Lung microvascular endothelial cell (primary cell): ENCODE results near the gene ARID3B. TPM values are rescaled to one million over a fixed set of nuclear protein-coding genes. Genes with fewer than 3 reads are reported as not detected.
A peak's percentile ranks its signal among the peaks of the same experiment; 100 is the strongest.
"Not testable (repeated sequence)": the region's sequence is repeated elsewhere in the genome, so short reads cannot be mapped to it uniquely, and the experiment has no call there.

ENCODE experiments used
- DNase-seq, 2 donors: peaks; one replicate each; pipeline versions ENCODE4 v3.0.0 to v3.0.0-alpha.2; 2010; ENCODE audit warnings: low read depth in 2 of 2
- total RNA-seq: library from RNA; depleted of rRNA; stranded (reverse); fragments of >200 nt; gene quantifications from 2 replicates; pipeline ENCODE4 v1.2.1, GENCODE V29; 2014

ARID3B gene
- total RNA-seq, 1 donor from 2014 or later: 2.8 TPM

DNA sequence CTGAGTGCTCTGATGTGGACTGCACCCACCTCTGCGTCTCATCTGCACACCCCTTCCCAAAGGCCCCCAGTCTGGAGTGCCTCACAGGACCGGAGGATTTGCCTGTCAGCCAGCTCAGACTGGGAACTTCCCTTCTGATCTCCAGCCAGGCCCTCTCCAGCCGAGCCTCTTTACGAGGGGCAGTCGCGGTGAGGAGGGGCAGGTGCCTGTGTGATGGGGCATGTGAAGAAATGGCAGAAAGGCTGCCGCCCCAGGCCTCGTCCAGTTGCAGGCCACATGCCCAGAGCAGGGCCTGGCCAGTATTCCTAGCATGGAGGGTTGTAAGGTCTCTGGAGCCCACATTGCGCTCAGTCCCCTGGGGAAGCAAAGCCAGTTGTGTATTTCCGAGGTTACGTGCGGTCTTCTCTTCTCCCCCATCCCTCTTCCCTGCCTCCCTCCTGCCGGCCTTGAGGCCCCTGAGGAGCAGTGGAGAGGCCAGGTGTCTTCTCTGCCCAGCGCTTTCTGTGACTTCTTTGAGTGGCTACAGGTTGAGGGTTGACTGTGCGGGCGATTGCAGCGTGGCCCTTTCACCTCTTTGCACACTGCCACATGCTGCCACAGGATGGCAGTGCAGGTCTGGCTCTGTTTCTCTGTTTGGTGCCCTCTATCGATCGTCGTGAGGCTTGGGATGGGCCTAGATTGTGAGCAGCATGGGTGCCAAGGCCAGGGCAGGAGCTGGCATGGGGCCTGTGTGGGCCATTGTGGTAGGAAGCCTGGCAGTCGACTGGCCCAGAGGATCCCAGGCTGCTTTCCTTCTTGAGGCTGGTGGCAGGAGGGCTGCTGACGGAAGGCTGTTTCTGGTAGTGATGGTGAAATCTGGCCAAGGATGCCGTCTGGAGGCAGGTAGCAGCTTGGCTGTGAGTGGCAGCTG is 79.9 kb downstream of the ARID3B start:
- peak; percentile 81 to 89 for DNase-seq

DNA sequence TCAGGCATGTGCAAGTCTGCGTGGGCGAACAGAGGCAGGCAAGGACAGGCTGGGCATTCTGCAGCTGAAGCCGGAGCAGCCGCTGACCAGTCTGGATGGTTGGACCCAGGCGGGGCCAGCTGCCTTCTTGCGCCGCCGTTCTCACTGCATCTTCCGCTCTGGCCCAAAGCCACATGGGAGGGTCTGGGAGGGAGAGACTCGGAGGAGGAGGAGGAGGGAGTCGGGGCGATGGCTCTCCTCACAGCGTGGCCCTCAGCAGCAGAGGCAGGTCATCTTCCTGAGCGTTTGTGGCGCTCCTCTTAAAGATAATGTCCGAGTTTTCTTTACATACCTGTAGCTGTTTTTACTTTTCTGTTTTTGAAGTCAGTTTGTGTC is 80.5 kb downstream of the ARID3B start:
- DNase-seq: no peak

DNA sequence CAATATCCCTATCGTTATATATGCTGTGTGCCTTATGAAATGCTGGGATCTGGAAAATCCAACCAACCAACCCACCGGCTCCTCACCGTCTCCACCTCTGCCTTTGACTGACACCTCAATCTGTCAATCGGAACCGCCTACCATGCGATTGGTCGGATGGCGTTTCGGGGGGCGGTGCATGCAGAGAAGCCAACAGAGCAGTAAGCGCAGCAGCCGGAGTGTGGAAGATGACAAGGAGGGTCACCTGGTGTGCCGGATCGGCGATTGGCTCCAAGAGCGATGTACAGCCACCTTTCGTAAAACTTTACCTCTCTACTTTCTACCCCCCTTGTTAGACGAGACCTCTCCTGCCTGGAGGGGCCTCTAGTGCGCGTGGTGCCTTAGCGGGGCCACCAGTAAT is 80.9 kb downstream of the ARID3B start:
- DNase-seq: no peak

DNA sequence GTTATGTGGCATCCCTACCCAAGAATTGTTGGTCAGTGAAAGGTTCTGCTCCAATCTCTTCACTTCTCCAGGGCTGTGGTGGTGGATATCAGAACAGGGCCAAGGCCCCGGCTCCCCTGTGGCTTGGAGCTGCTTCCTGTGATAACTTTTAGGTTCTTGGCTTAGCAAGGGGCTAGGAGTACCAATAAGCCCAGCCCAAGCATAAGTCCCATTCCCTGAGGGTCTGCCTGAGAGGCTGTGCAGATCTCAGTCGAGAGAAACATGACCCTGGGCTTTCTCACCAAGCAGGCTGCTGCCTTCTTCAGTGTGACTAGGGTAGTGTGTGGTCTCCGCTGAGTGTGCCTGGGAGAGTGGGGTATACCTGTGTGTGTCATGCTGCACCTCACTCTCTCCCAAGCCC is 81.7 kb downstream of the ARID3B start:
- DNase-seq: no peak

DNA sequence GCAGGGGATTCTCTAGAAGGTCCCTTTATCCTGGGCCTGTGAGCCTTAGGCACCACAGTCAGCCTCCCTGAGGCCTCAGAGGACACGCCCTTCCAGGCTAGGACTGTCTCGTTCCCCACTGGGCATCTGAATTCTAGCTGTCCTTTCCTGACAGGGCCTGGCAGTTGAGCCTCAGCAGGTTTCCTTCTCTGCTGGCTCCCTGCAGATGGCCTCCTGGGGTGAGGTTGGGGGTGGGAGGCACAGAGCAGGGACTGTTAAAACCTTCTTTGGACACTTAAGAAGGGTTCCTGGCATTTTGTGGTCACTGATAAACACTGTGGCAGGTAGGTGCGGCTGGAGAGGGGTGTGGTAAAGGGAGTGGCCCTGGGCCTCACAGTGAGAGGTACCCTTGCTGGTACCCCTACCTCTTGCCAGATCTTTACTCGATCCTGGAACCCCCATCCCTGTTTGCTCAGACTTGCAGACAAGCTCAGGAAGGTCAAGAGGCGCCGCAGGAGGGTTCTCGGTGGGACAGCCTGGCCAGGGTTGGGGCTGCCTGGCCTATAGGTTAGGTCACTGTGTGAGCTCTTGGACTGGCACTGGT is 83.1 kb downstream of the ARID3B start:
- DNase-seq: no peak

DNA sequence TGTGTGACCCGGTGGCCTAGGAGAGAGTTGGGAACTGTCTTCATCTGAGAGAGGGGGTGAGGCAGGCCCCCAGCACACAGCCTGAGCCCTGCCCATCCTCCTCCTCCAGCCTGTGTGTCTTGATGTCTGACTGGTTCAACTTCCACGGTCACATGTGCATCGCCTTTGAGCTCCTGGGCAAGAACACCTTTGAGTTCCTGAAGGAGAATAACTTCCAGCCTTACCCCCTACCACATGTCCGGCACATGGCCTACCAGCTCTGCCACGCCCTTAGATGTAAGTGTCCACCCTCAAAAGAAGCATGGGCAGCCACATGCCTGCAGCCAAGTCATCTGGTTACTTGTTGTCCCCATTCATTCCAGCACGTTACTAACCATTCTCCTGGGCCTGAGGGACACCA is 84.7 kb downstream of the ARID3B start:
- DNase-seq: no peak

DNA sequence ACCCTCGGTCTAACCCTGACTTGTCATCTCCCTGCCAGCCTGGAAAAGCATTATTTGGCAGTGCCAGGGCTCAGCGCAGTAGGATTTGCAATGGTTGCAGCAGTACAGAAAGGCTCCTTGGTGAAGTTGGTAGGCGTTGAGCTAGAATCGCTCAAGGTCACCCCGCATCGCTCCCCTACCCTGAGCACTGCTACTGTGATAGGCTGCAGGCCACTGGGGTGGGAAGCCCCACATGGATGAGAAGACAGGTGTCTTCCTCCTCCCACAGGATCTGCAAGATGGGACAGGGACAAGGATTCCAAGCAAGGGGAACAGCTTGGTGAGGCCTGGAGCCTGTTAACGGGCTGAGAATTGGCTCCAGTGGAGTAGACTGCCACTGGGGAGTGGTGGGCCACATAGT is 85.3 kb downstream of the ARID3B start:
- DNase-seq: no peak

DNA sequence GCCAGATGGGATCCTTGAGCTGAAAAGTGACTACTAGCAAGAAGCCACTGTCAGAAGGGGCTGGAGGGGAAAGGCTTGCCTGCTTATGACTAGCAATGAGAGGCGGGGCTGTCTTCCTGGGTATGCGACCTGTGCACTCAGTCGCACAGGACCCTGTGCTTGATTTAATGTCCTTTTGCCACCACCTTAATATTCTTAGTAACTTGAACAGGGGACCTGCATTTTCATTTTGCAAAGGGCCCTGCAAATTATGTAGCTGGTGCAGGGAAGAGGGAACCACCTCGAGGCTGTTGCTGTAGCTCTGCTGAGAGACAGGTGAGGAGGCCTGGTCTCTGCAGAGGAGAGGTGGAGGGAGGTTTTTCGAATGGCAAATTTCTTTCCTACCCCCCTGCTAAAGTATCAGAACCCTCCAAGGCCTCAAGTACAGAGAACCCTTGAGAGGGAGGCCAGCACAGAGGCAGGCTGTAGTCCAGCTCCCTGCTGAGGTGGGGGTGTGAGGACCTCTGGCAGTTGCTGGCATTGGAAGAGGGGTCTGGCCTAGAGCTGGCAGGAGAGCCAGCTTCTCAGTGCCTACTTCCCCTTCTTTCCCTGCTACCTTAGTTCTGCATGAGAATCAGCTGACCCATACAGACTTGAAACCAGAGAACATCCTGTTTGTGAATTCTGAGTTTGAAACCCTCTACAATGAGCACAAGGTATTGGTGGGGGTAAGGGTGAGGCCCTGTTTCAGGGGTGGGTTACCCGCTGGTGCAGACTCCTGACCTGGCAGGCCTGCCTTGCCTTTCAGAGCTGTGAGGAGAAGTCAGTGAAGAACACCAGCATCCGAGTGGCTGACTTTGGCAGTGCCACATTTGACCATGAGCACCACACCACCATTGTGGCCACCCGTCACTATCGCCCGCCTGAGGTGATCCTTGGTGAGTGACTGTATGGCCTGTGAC is 86.0 kb downstream of the ARID3B start:
- no peak for DNase-seq

DNA sequence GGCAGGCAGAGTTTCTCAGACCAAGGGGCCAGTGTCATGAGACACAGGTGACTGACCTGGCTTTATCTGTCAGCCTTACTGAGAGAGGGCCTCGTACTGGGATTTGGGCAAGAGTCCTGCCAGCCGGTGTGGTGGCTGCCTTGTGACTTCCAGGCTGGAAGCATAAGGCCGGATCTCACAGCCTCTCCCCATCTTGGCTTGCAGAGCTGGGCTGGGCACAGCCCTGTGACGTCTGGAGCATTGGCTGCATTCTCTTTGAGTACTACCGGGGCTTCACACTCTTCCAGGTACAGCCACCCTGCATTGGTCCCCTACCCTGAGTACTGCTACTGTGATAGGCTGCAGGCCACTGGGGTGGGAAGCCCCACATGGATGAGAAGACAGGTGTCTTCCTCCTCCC is 86.7 kb downstream of the ARID3B start:
- DNase-seq: no peak

DNA sequence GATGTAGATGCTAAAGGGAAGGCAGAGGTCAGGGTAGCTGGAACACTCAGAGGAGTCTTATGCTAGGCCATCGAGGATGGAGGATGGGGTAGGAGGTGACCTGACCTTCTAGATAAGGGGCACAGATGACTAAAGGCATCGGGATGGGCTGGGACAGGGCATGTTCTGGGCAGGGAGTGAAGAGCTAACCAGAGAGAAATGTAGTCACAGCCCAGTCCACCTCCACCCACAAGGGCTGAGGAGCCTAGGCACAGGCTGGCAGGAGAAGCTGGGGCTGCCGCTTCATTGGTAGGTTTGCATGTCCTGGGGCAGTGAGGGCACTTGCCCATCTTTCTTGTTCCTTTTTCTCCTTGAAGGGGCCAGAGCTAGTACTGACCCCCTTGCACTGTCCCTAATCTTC is 87.2 kb downstream of the ARID3B start:
- no peak for DNase-seq

DNA sequence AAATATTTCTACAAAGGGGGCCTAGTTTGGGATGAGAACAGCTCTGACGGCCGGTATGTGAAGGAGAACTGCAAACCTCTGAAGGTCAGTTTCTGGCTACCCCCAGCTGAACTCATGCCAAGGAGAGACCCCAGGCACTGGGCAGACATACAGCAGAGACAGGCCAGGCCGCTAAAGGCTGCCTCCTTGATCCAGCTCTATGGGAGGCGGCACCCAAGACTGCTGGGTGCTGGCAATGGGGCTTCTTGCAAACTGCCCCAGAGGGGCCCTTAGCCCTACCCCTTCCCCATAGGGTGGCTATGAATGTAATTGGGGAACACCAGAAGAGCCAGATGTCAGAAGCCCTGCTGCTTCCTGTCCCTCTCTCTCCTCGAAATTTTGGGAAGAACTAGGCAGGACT is 87.9 kb downstream of the ARID3B start:
- DNase-seq: no peak

DNA sequence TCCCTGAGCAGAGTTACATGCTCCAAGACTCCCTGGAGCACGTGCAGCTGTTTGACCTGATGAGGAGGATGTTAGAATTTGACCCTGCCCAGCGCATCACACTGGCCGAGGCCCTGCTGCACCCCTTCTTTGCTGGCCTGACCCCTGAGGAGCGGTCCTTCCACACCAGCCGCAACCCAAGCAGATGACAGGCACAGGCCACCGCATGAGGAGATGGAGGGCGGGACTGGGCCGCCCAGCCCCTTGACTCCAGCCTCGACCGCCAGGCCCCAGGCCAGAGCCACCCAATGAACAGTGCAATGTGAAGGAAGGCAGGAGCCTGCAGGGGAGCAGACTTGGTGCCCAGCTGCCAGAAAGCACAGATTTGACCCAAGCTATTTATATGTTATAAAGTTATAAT is 88.7 kb downstream of the ARID3B start:
- DNase-seq: not testable (repeated sequence)

DNA sequence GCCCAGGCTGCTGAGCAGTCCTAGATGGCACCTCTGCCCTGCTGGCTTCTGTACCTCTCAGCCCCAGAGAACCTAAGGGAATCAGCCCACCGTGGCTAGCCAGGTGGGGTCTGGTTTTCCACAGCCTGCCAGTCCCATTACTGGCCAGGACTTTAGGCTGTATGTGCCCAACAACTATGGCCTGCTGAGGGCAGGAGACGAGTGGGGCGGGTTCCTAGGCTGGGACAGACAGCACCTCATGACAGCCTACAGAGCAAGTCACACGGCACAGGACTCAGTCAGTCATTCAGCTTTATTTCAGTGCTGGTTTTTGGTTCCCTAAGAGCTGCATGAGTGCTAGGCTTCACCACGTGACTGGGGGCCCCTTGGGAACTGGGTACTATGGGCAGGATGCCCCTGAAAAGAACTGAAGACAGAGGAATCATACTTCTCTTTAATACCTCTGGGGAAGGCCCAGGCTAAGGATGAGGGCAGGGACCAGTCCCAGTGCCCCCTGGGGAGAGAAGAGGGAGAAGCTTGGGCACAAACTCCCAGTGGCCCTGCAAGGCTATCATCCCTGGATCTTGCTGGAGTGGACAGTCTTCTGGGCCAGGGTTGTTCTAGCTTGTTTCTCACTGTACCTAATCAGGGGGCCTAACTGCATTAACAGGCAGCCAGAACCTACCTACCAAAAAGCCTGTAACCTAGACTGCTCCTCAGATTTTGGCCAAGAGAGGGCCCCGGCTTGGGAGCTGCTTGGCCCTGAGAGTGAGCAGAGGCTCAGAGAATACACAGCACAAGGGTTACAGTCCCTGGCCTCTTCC is 89.5 kb downstream of the ARID3B start:
- no peak for DNase-seq

DNA sequence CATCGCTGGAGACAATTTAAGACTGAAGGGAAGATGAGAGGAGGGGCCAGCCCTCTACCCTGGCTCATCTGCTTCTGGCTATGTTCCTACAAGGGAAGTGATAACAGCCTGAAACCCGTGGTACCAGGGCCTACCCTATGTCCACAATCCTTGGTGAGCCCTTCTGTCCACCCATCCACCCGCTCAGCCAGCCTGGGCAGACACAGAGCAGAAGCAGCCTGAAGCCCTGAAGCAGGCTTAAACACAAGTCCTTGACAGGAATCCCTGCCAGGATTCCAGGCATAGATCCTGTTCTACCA is 90.0 kb downstream of the ARID3B start:
- DNase-seq: no peak

DNA sequence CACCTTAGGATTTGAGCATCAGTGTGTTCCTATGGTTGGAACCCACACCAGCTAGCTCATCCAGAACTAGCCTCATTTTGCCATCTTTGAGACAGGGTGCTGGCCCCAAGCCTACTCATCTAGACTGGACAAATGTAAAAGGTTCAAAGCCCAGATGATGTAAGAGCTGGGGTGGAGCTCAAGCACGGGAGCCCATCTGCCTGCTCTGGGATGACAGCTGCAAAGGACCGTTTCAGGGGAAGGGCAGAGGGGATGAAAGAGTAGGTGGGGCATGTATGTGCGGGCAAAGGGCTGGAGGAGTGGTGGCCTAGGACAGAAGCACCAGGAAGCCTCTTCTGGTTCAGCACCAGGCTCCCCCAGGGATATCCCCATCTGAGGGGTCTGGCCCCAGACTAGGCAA is 90.4 kb downstream of the ARID3B start:
- no peak for DNase-seq

DNA sequence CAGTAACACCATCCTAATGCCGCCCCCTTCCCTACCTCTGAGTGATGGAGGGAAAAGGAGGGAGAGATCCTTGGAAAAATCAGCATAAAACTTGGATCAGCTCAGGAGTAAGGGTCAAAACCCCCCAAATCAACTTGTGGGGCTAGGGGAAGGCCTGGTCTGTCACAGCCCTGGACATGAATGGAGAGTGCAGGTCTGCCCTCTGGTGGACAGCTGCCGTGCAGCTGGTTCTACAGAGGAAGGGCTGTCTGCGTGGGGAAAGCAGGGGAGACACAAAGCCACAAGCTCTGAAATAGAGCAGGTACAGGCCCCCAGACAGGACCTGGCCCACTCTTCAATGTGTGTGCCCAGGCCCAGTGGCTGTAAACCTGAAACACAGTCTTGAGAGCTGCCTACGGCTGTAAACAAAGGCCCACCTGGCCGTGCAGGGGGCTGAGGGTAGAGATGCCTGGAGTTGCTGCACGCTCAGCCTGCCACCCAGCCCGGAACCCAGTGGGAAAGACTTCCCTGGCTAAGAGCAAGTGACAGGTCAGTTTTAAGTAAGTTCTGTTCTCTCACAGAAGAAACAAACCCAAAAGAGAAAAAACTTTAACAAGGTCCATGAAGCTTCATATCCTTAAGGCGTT is 91.0 kb downstream of the ARID3B start:
- peak; percentile 59 to 74 for DNase-seq

DNA sequence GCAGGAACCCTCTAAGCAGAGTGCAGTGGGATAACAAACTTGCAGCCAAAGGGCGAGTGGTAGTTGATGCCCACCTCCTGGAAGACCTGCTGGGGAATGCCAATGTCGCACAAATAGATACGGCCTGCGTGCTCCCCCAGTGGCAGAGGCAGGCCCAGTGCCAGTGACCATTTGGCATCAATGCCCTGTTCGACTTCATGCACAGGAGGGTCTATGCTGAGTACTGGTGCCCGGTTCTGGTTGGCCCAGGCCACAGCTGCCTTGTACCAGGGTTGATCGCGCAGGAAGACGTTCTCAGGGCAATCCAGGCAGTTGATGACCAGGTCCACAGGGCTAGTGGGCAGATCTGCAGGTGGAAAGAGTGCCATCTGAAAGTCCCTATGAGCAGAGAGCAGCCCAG is 91.6 kb downstream of the ARID3B start:
- no peak for DNase-seq

DNA sequence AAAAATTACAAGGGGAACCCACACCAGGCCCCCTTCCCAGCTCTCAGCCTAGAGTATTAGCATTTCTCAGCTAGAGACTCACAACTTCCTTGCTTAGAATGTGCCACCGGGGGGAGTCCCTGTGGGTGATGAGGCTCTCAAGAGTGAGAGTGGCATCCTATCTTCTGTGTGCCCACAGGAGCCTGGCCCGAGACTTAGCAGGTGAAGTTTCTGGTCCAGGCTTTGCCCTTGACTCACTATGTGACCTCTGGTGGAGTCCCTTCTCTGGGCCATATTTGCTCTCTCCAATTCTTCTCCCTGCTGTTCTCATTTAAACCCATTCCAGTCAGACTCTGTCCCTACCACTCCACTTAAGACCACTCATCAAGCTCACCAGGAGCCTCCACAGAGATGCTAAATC is 92.8 kb downstream of the ARID3B start:
- DNase-seq: no peak

DNA sequence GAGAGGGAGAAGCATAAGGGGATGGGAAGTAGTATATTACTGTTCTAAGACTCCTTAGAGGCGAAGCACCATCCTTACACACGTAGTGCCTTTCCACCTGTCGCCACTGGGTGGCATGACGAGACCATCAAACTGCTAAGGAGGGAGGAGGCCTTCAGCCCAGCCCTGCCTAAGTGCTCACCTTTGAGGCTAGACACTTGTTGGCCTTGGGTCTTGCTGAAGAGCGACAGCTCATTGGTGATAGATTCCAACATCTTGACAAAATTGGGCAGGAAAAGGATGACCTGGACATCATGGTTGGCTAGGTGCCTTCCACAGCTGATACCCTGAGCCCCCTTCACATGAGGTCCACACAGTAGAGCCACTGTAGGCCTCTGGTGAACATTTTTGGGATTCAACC is 94.2 kb downstream of the ARID3B start:
- DNase-seq: peak; percentile 77

DNA sequence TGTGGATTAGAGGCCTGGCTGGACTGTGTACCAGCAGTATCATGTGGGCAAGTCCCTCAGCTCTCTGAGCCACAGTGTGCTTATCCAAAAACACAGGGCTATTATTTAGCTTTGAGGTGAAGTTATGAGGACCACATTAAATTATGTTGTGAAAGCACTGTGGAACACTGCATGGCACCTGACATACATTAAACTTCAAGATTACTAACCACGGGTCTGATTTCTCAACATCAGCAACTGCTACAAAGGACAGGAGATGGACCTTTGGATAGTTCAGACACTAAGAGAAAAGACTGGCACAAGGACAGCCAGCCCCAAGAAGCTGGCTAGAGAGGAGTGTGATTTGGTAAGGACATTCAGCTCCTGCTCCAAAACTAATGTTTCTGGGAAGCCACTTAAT is 96.0 kb downstream of the ARID3B start:
- no peak for DNase-seq

DNA sequence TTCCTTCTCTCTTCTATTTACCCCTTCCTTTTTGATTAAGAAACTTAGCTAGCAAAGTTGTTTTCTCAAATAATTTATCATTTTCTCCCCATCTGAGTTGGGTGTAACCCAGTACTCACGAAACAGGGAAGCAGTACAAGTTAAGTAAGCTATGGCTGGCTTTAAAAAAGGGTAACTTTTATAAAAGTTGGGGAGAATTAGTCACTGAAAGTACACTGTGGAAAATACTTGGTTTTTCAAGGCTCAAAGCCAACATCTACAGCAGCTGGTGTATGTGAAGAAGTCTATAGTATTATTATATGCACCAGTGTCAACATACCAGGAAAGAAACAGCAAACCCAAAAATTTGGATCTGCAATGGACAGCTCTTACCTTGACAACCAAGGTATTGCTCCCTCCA is 100.1 kb downstream of the ARID3B start:
- DNase-seq: peak in 1 of 2 donors; percentile 62
